GM06990 (cell line): ENCODE measurements around the gene SSBP4.
A peak's percentile ranks its signal among the peaks of the same experiment; 100 is the strongest.

Source experiments
- DNase-seq: peaks from one replicate; pipeline ENCODE4 v3.0.0-alpha.2; 2011; ENCODE audit not compliant: insufficient read length; ENCODE audit errors: extremely low read depth
- H3K27me3 ChIP-seq: replicated peaks from 2 replicates; pipeline ENCODE4 v1.6.0; 2011; ENCODE audit warnings: low read length; ENCODE audit not compliant: control insufficient read depth, insufficient read depth
- H3K36me3 ChIP-seq: 2 replicates; pipeline ENCODE4 v1.5.1; 2011; ENCODE audit warnings: low read length; ENCODE audit not compliant: control insufficient read depth, insufficient read depth
- H3K4me3 ChIP-seq: replicated peaks from 2 replicates; pipeline ENCODE4 v1.5.1; 2011; ENCODE audit warnings: low read depth, mild to moderate bottlenecking, control low read depth, low read length
- CTCF ChIP-seq: IDR thresholded peaks from 2 replicates; pipeline ENCODE4 v1.5.1; 2011; ENCODE audit warnings: low read length, control low read depth, mild to moderate bottlenecking, inconsistent platforms; ENCODE audit not compliant: insufficient read depth, poor library complexity, severe bottlenecking

The SSBP4 gene

GRCh38 chr19:18388100-18388959 lies 30.9 kb upstream of the SSBP4 start:
- H3K4me3 ChIP-seq: peak overlapping the region; percentile 53
- H3K36me3 ChIP-seq: no peaks in the 10 kb centered on the region
- no peaks in the 10 kb centered on the region for H3K27me3 ChIP-seq
- DNase-seq: peak; percentile 90
- TF ChIP-seq CTCF: peak; percentile 82

GRCh38 chr19:18388960-18389725 lies 30.1 kb upstream of the SSBP4 start:
- Histone ChIP-seq H3K27me3 (no peaks in the 10 kb centered on the region), H3K4me3 (no peak overlapping the region; the same call in 1 of the 2 replicates), H3K36me3 (no peaks in the 10 kb centered on the region)
- no peak for TF ChIP-seq CTCF
- no peak for DNase-seq

- Histone ChIP-seq H3K36me3 (no peaks in the 10 kb centered on the region), H3K27me3 (no peaks in the 10 kb centered on the region), H3K4me3 (no peak overlapping the region)
- DNase-seq: no peak
- TF ChIP-seq CTCF: no peak
Measured at GRCh38 chr19:18389726-18390064, 29.5 kb upstream of the SSBP4 start.

GRCh38 chr19:18390065-18390907 lies 28.9 kb upstream of the SSBP4 start:
- Histone ChIP-seq H3K27me3 (no peaks in the 10 kb centered on the region), H3K4me3 (no peak overlapping the region), H3K36me3 (no peaks in the 10 kb centered on the region)
- TF ChIP-seq CTCF: no peak
- DNase-seq: no peak

- DNase-seq: no peak
- H3K4me3 ChIP-seq: no peak overlapping the region
- no peaks in the 10 kb centered on the region for H3K27me3 ChIP-seq
Measured at GRCh38 chr19:18391509-18392075, 27.6 kb upstream of the SSBP4 start.

More at GRCh38 chr19:18391509-18392075, 27.6 kb upstream of the SSBP4 start:
- no peaks in the 10 kb centered on the region for H3K36me3 ChIP-seq
- TF ChIP-seq CTCF: no peak
